Activated T-helper 17 cell treated with anti-CD3 and anti-CD28 coated beads, Interleukin-2, amount 50 U/mL, for 72 hours (primary cell): ENCODE results near the gene ZNF597. TPM values are rescaled to one million over a fixed set of nuclear protein-coding genes. Genes with fewer than 3 reads are reported as not detected.

Source experiments
- ATAC-seq: fragments of 150-1000 bp; cut with Tn5 transposase; replicated peaks from 2 replicates; pipeline ENCODE4 v1.10.0; 2021; ENCODE audit warnings: mild to moderate bottlenecking, moderate library complexity
- H3K27ac Mint-ChIP-seq: one replicate; pipeline ENCODE4 v1.8.0; 2022; ENCODE audit warnings: mixed read lengths
- H3K27me3 Mint-ChIP-seq: one replicate; pipeline ENCODE4 v1.8.0; 2022; ENCODE audit warnings: mixed read lengths
- H3K36me3 Mint-ChIP-seq: one replicate; pipeline ENCODE4 v1.8.0; 2022; ENCODE audit warnings: low read depth, mild to moderate bottlenecking, mixed read lengths
- H3K4me1 Mint-ChIP-seq: one replicate; pipeline ENCODE4 v1.8.0; 2022; ENCODE audit warnings: mixed read lengths
- H3K4me3 Mint-ChIP-seq: one replicate; pipeline ENCODE4 v1.8.0; 2022; ENCODE audit warnings: mild to moderate bottlenecking, mixed read lengths
- H3K9me3 Mint-ChIP-seq: one replicate; pipeline ENCODE4 v1.8.0; 2022; ENCODE audit warnings: mixed read lengths
- total RNA-seq, 2 donors: library from RNA; stranded (reverse); gene quantifications; one replicate each; pipeline ENCODE4 v1.2.3, GENCODE V29; 2022

ZNF597 gene
- total RNA-seq, 2 donors from 2014 or later, result 2.0 to 3.0 TPM

DNA sequence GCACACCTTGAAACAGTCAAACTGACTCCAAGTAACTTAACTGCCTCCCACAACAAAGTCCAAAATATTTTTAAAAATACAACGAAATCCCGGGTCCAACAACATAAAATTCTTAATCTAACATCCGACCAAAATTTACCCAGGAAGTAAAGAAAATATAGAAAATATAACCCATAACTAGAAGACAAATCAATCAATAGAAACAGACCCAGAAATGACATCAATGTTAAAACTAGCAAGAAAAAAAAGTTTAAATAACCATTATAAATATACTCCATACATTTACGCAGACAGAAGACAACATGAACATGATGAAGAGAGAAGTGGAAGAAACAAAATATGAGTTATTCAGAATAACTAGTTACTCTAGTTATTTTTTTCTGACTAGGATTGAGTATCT, 3.7 kb downstream of the ZNF597 start:
- H3K4me1 Mint-ChIP-seq, result peaks cover 5% of the 10 kb centered on the region
- peaks cover 4% of the 10 kb centered on the region for H3K9me3 Mint-ChIP-seq
- peaks cover 70% of the 10 kb centered on the region for H3K36me3 Mint-ChIP-seq
- H3K27me3 Mint-ChIP-seq, result no peaks in the 10 kb centered on the region
- H3K4me3 Mint-ChIP-seq, result no peak overlapping the region
- no peak overlapping the region for H3K27ac Mint-ChIP-seq
- ATAC-seq, result no peak

DNA sequence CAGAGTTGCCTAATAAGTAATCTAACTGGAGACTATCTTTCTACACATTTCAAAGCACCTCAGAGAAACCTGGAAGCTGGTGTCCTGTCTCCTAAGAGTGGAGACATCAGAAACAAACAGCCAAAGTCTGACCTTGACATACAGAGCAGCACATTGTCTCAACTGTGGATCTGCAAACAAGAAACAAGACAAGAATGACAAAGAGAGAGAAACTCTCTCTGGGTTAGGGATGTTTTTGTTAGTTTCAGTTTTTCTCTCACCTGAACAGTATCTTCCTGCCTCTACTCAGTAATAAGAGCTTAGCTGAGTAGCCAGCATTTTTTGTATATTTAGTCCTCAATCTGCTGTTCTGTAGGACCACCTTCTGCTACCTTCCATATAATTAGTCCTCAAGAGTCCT, 8.9 kb downstream of the ZNF597 start:
- no peak overlapping the region for H3K27ac Mint-ChIP-seq
- H3K9me3 Mint-ChIP-seq, result no peaks in the 10 kb centered on the region
- no peak overlapping the region for H3K4me3 Mint-ChIP-seq
- ATAC-seq, result no peak
- H3K4me1 Mint-ChIP-seq, result no peaks in the 10 kb centered on the region
- H3K27me3 Mint-ChIP-seq, result no peaks in the 10 kb centered on the region
- H3K36me3 Mint-ChIP-seq, result peaks cover 60% of the 10 kb centered on the region

DNA sequence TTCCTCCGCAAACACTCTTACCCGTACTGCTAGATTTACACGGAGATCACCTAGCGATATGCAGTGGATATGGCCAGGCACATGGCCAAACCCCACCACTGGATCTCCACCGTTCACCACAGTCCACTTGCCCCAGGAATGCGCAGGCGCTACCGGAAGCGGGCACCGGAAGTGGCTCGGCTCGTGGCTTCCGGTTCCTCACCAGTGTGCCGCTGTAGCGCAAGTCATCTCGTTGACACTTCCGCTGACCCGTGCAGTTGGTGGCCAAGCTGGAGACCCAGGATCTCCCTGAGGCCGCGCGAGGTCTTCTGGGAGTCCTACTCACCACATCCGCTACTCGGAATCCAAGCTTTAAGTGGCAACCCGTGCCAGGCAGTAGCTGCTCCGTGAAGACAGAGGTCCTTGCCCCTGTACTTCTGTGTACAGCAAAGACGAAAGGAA, 11.5 kb downstream of the ZNF597 start:
- peaks cover 34% of the 10 kb centered on the region for H3K36me3 Mint-ChIP-seq
- H3K9me3 Mint-ChIP-seq, result no peaks in the 10 kb centered on the region
- ATAC-seq, result peak; percentile 97
- peak overlapping the region; percentile 58 for H3K27ac Mint-ChIP-seq
- no peaks in the 10 kb centered on the region for H3K4me1 Mint-ChIP-seq
- no peaks in the 10 kb centered on the region for H3K27me3 Mint-ChIP-seq
- H3K4me3 Mint-ChIP-seq, result peak overlapping the region; percentile 71

DNA sequence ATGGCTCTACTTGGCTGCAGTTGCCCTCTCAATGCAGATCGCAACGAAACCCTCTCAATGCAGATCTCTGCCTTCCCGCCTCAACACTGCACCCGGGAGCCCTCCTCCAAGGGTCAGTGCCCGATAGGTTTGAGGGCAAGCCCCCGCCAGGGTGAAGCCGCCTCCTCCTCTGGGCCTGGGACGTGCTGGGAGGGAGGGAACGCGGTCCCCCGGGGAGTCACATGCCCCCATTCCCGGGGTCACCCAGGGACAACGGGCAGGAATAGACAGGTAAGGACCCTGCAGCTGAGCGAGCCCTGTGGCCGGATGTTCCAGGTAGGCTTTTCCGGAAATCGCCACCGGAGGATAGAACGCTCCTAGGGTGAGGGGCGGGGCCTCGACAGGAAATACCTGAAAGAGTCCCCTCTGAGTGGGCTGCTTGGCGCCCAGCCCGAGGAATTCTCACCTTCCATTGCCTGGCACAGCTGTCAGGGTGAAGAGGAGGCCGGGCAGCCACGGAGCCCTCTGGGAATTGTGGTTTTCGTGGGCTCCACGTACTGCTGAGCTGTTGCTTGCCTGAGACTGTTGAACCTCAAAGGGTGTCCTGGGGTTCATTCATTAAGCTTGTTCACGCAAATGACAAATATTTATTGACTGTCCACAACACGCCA, 29.4 kb downstream of the ZNF597 start:
- ATAC-seq, result no peak
- no peak overlapping the region for H3K4me3 Mint-ChIP-seq
- no peaks in the 10 kb centered on the region for H3K4me1 Mint-ChIP-seq
- H3K27me3 Mint-ChIP-seq, result no peaks in the 10 kb centered on the region
- no peak overlapping the region for H3K27ac Mint-ChIP-seq
- H3K9me3 Mint-ChIP-seq, result peaks cover 22% of the 10 kb centered on the region
- H3K36me3 Mint-ChIP-seq, result peaks cover 9% of the 10 kb centered on the region

DNA sequence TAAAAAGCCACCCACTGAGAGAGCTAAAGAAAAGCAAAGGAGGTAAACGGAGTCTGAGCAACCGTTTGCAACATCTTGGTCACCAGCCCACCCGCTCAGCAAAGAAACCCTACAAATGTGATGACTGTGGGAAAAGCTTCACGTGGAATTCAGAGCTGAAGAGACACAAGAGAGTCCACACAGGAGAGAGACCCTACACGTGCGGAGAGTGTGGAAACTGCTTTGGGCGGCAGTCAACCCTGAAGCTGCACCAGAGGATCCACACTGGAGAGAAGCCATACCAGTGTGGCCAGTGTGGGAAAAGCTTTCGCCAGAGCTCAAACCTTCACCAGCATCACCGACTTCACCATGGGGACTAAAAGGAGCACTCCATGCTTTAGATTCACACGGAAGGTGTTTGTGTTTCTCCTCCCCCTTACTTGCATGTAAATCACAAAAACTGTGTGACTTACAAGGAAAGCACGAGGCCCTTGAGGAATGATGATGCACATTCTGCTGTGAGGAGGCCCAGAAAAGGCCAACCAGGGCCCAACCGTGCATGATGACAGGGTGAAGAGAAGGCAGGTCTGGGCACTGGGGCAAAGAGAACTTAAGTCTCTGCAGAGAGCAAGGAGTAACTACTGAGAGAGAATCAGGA, 34.6 kb downstream of the ZNF597 start:
- Mint-ChIP-seq H3K27ac (no peak overlapping the region), H3K9me3 (peaks cover 26% of the 10 kb centered on the region), H3K36me3 (peaks cover 56% of the 10 kb centered on the region), H3K4me1 (no peaks in the 10 kb centered on the region), H3K27me3 (no peaks in the 10 kb centered on the region), H3K4me3 (no peak overlapping the region)
- ATAC-seq, result no peak

DNA sequence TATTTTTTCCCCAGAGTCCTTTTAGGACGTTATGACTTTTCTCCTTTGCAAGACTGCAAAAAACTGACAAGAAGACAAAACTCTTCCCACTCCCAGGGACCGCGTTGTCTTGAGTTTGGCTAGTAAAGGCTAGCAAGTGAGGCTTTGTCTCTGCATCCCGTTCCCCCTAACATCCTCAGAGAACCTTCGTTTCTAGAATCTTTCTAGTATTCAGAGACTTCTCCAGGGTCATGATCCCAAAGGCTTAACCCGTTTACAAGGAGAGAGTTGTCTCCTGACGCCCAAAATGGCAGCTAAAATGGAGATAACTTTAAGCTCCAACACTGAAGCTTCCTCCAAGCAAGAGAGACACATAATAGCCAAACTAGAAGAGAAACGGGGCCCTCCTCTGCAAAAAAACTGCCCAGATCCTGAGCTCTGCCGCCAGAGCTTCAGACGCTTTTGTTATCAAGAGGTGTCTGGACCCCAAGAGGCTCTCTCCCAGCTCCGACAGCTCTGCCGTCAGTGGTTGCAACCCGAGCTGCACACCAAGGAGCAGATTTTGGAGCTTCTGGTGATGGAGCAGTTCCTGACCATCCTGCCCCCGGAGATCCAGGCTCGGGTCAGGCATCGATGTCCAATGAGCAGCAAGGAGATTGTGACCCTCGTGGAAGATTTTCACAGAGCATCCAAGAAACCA, 41.4 kb downstream of the ZNF597 start:
- peak overlapping the region; percentile 85 for H3K27ac Mint-ChIP-seq
- peaks cover 20% of the 10 kb centered on the region for H3K4me1 Mint-ChIP-seq
- H3K27me3 Mint-ChIP-seq, result no peaks in the 10 kb centered on the region
- H3K4me3 Mint-ChIP-seq, result peak overlapping the region; percentile 93
- ATAC-seq, result no peak
- H3K9me3 Mint-ChIP-seq, result peaks cover 10% of the 10 kb centered on the region
- H3K36me3 Mint-ChIP-seq, result peaks cover 50% of the 10 kb centered on the region

DNA sequence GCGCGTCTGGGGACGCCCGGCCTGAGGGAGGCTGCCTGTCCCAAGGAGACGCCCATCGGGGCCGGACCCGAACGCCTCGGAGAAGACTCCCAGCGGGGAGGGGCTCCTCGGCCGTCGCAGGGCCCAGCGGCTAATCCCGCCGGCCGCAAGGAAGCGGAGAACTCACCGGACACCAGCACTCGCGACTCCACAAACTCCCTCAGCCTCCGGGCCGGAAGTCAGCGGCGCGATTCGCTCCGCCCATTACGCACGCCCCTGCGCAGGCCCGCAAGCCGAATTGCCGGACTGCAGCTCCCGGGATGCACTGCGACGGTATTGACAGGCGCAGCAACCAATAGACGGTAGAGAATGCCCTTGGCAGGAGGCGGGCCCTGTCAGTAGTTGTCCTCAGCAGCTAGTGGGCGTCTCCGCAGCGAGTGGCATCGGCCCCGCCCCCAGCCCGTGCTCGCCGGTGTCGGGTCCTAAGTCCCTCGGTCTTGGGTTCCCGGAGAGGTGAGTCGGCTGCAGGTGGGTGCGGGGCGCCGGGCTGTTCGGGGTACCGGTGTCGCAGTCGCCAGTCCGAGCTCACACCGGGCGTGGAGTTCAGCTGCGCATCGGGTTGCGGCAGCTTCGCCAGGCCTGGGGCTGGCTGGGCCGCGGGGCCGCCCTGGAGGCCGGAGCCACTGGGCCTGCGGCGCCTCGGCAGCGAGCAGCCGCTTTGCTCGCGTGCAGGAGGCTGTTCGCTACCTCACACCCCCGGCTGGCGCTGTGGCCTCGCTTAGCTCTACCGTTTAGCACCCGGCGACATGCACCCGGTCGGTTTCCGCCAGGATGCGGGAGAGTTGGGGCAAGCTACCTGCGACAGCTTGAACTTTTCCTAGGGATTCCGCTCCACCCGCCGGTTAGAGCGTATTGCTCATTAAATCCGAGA, 42.3 kb downstream of the ZNF597 start, which contains the start of the genes ZNF174 and ZSCAN32:
Gene ZNF174 (plus strand): TSS at position 437 of the 910 bp plus-strand sequence. CDS start 790 bp downstream, outside the sequence.
Gene ZSCAN32 (minus strand): TSS at position 226 of the 910 bp plus-strand sequence. CDS start 3,447 bp downstream, outside the sequence.
- ATAC-seq, result peak; percentile 99
- peak within 1 kb of the TSS; percentile 93 for H3K4me3 Mint-ChIP-seq
- H3K4me1 Mint-ChIP-seq, result peaks cover 25% of the 10 kb centered on the region
- H3K9me3 Mint-ChIP-seq, result peaks cover 11% of the 10 kb centered on the region
- peak within 1 kb of the TSS; percentile 85 for H3K27ac Mint-ChIP-seq
- H3K36me3 Mint-ChIP-seq, result peaks cover 50% of the 10 kb centered on the region
- H3K27me3 Mint-ChIP-seq, result no peaks in the 10 kb centered on the region

DNA sequence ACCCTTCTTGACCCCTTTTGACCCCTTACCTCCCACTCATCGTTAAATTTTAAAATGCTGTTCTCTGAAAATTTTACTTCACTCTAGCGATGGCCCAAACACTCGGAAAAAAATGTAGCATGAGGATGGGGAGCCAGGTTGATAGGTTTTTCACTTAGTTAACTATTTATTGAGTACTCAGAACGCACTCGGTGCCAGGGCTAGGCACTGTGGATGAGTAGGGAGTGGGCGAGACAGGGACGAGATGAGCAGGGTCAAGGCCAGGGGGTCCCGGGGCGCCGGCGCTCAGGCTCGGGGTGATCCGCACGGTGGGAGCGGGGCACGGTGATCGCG, 42.9 kb downstream of the ZNF597 start:
- peaks cover 50% of the 10 kb centered on the region for H3K36me3 Mint-ChIP-seq
- peak overlapping the region; percentile 93 for H3K4me3 Mint-ChIP-seq
- no peaks in the 10 kb centered on the region for H3K27me3 Mint-ChIP-seq
- peak overlapping the region; percentile 85 for H3K27ac Mint-ChIP-seq
- peak; percentile 41 for ATAC-seq
- peaks cover 29% of the 10 kb centered on the region for H3K4me1 Mint-ChIP-seq
- peaks cover 13% of the 10 kb centered on the region for H3K9me3 Mint-ChIP-seq

DNA sequence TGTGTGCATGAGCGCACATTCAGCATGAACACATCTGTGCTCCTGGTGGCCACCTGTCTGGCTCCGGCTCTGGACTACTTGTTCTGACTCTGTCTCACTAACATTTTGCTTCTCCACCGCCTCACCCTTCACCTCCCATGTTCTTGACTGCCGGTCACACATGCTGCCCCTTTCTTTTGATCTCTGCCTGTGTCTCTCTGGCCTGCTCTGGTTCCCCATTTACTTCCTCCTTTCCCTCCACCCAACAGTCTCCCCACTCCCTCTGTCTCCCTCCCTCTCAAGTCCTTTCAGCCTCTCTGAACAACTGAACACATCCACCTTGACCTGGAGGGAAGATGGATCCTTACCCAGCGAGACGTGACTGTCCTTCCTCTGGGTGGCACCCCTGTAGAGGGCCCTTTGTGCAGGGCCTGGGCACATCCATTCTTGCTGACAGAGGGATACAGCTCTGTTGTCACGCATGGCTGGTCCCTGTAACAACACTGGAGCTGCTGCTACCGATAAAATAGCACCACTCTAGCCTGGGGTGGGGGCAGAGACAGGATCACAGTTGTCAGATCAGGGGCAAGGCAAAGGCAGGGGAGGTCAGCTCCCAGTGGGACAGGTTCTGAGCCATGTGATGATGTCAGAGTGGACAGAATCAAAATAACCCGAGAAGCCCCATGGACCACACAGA, 53.5 kb downstream of the ZNF597 start:
- H3K27me3 Mint-ChIP-seq, result no peaks in the 10 kb centered on the region
- H3K4me1 Mint-ChIP-seq, result peaks cover under 1% of the 10 kb centered on the region
- H3K4me3 Mint-ChIP-seq, result no peak overlapping the region
- peaks cover 32% of the 10 kb centered on the region for H3K9me3 Mint-ChIP-seq
- peaks cover 96% of the 10 kb centered on the region for H3K36me3 Mint-ChIP-seq
- no peak overlapping the region for H3K27ac Mint-ChIP-seq
- ATAC-seq, result no peak

DNA sequence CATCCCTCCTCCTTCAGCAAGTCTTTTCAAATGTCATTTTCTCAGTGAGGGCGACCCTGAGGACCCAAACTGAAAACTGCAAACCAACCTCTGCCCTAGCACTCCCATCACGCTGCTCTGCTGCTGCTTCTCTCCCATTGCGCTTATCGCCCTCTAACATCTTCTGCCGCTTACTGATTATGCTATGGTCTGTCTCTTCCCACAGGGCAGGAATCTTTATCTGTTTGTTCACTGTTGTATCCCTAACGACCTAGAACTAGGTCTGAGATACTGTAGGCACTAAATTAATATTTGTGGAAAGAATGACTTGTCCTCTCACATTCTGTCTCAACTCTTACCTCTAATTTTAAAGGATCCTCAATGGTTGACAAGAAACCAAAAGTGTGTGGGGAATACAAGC, 55.0 kb downstream of the ZNF597 start:
- H3K27me3 Mint-ChIP-seq, result no peaks in the 10 kb centered on the region
- H3K27ac Mint-ChIP-seq, result no peak overlapping the region
- no peak overlapping the region for H3K4me3 Mint-ChIP-seq
- no peak for ATAC-seq
- peaks cover 36% of the 10 kb centered on the region for H3K9me3 Mint-ChIP-seq
- no peaks in the 10 kb centered on the region for H3K4me1 Mint-ChIP-seq
- peaks cover 96% of the 10 kb centered on the region for H3K36me3 Mint-ChIP-seq

DNA sequence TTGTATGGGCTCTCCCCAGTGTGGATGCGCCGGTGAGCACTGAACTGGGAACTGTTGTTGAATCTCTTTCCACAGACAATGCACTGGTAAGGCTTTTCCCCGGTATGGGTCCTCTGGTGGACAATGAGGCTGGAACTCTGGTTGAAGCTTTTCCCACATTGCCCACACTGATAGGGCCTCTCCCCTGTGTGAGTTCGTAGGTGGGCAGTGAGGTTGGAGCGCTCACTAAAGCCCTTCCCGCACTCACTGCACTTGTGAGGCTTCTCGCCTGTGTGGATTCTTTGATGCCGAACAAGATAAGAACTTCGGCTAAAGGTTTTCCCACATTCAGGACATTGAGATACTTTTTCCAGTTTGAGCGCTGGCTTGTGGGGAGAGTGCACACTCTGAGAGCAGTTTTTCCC, 60.3 kb downstream of the ZNF597 start:
- H3K27ac Mint-ChIP-seq, result no peak overlapping the region
- H3K36me3 Mint-ChIP-seq, result peaks cover 75% of the 10 kb centered on the region
- H3K4me3 Mint-ChIP-seq, result no peak overlapping the region
- no peaks in the 10 kb centered on the region for H3K27me3 Mint-ChIP-seq
- ATAC-seq, result no peak
- H3K9me3 Mint-ChIP-seq, result peaks cover 39% of the 10 kb centered on the region
- no peaks in the 10 kb centered on the region for H3K4me1 Mint-ChIP-seq
